ENCODE data around the gene MAST2. TPM values are rescaled to one million over a fixed set of nuclear protein-coding genes. Genes with fewer than 3 reads are reported as not detected.

Gene MAST2
- total RNA-seq, 1 experiment from 2014 or later: 41.9 TPM

- Histone ChIP-seq H4K20me1 (ENCODE audit: insufficient read depth) (no peaks in the 10 kb centered on the region), H3K36me3 (ENCODE audit: control insufficient read depth in 1 of 2, insufficient read depth in 2 of 2, low read length in 2 of 2) (peaks cover 2 to 7% of the 10 kb centered on the region in 2 experiments; a peak in 1 of 4 replicates), H3K4me3 (replicated peaks in 1 of 2; ENCODE audit: low read depth in 1 of 2, low read length in 2 of 2) (no peak overlapping the region), H3K4me1 (ENCODE audit: control insufficient read depth in 1 of 2, insufficient read depth in 2 of 2, low read length in 2 of 2) (peaks cover 0 to 1% of the 10 kb centered on the region in 2 experiments; a peak in 3 of 4 replicates), H3K9ac (ENCODE audit: low read length) (no peak overlapping the region), H2AFZ (ENCODE audit: low read depth, low read length, poor library complexity, severe bottlenecking) (no peak overlapping the region), H3K27me3 (ENCODE audit: insufficient read depth, low read length) (no peaks in the 10 kb centered on the region), H3K4me2 (ENCODE audit: low read length) (no peak overlapping the region), H3K9me2 (ENCODE audit: insufficient read depth) (no peaks in the 10 kb centered on the region), H3K9me3 (ENCODE audit: control insufficient read depth in 1 of 2, insufficient read depth in 1 of 2, low read depth in 1 of 2, low read length in 2 of 2) (no peaks in the 10 kb centered on the region), H3K79me2 (ENCODE audit: insufficient read depth, low read length) (no peaks in the 10 kb centered on the region), H3K27ac (ENCODE audit: low read depth, low read length) (no peak overlapping the region)
- DNase-seq (ENCODE audit: low read depth, low spot score) (no peak), ATAC-seq (no peak)
- intact Hi-C loops (cut with micrococcal nuclease): no loop called here
- ChIA-PET CTCF (no interaction called here), POLR2A (no interaction called here), RAD21 (ENCODE audit: low non-redundant PET in 1 of 2, low total read pairs in 2 of 2, uncharacterized antibody in 2 of 2, unreplicated experiment in 2 of 2) (no interaction called here)
- no peak for TF ChIP-seq TCF7L2 (IDR thresholded peaks at IDR 0.05; ENCODE audit: borderline replicate concordance, extremely low read depth, insufficient read depth, insufficient read length)
- TF ChIP-seq EGR1 (IDR thresholded peaks at IDR 0.05; ENCODE audit: low read depth): no peak
- no peak for TF ChIP-seq EZH2 (IDR thresholded peaks at IDR 0.05)
- no peak for TF ChIP-seq POLR2AphosphoS5 (IDR thresholded peaks at IDR 0.05; ENCODE audit: low read depth, low read length)
- TF ChIP-seq CEBPB (IDR thresholded peaks at IDR 0.05; ENCODE audit: low read depth): no peak
- no peak for TF ChIP-seq ZNF274 (IDR thresholded peaks at IDR 0.05; ENCODE audit: low read depth, low read length)
- TF ChIP-seq ATF3 (IDR thresholded peaks at IDR 0.05): no peak
- TF ChIP-seq RAD21 (IDR thresholded peaks at IDR 0.05; ENCODE audit: low read depth): no peak
- BruUV-seq (replicated peaks): no TSS peak
Measured at GRCh38 chr1:45973121-45973520, 169.7 kb downstream of the MAST2 start.

- no peaks in the 10 kb centered on the region for H3K9me3 ChIP-seq (ENCODE audit: control insufficient read depth in 1 of 2, insufficient read depth in 1 of 2, low read depth in 1 of 2, low read length in 2 of 2)
- no peaks in the 10 kb centered on the region for H4K20me1 ChIP-seq (ENCODE audit: insufficient read depth)
- H3K27ac ChIP-seq (ENCODE audit: low read depth, low read length): no peak overlapping the region
- ATAC-seq (no peak), DNase-seq (ENCODE audit: low read depth, low spot score) (no peak)
- H2AFZ ChIP-seq (ENCODE audit: low read depth, low read length, poor library complexity, severe bottlenecking): no peak overlapping the region
- no peaks in the 10 kb centered on the region for H3K9me2 ChIP-seq (ENCODE audit: insufficient read depth)
- H3K4me3 ChIP-seq (replicated peaks in 1 of 2; ENCODE audit: low read depth in 1 of 2, low read length in 2 of 2): no peak overlapping the region
- BruUV-seq (replicated peaks): no TSS peak
- RAD21 ChIA-PET (ENCODE audit: low non-redundant PET in 1 of 2, low total read pairs in 2 of 2, uncharacterized antibody in 2 of 2, unreplicated experiment in 2 of 2): no interaction called here
- CTCF ChIA-PET: no interaction called here
- peaks cover 2 to 7% of the 10 kb centered on the region in 2 experiments; a peak in 1 of 4 replicates for H3K36me3 ChIP-seq (ENCODE audit: control insufficient read depth in 1 of 2, insufficient read depth in 2 of 2, low read length in 2 of 2)
- no peak overlapping the region for H3K9ac ChIP-seq (ENCODE audit: low read length)
- intact Hi-C loops (cut with micrococcal nuclease): no loop called here
- no peaks in the 10 kb centered on the region for H3K27me3 ChIP-seq (ENCODE audit: insufficient read depth, low read length)
- no peaks in the 10 kb centered on the region for H3K79me2 ChIP-seq (ENCODE audit: insufficient read depth, low read length)
- peaks cover 16 to 17% of the 10 kb centered on the region in 2 experiments for H3K4me1 ChIP-seq (ENCODE audit: control insufficient read depth in 1 of 2, insufficient read depth in 2 of 2, low read length in 2 of 2)
- H3K4me2 ChIP-seq (ENCODE audit: low read length): no peak overlapping the region
- POLR2A ChIA-PET: interaction anchor here (1.1 kb wide), 1 partner anchor 10 kb away, joined by 3 read pairs; no protein-coding TSS in a partner anchor
- TF ChIP-seq POLR2AphosphoS5 (IDR thresholded peaks at IDR 0.05; ENCODE audit: low read depth, low read length) (no peak), ZBTB33 (IDR thresholded peaks at IDR 0.05; ENCODE audit: extremely low read depth, insufficient replicate concordance, low read length) (no peak), EZH2phosphoT487 (IDR thresholded peaks at IDR 0.05; ENCODE audit: borderline replicate concordance) (no peak), RAD21 (IDR thresholded peaks at IDR 0.05; ENCODE audit: low read depth) (no peak), ATF3 (IDR thresholded peaks at IDR 0.05) (no peak), ELF1 (IDR thresholded peaks at IDR 0.05; ENCODE audit: borderline replicate concordance, low read depth) (no peak), JUND (IDR thresholded peaks at IDR 0.05) (no peak), CEBPB (IDR thresholded peaks at IDR 0.05; ENCODE audit: low read depth) (no peak), CTCF (IDR thresholded peaks at IDR 0.05 in 2 of 3, conservative IDR thresholded peaks at IDR 0.05 in 1 of 3; ENCODE audit: borderline replicate concordance in 1 of 3, insufficient read depth in 1 of 3, low read depth in 2 of 3, low read length in 2 of 3) (no peak), SP1 (IDR thresholded peaks at IDR 0.05; ENCODE audit: low read depth) (no peak), SIN3A (IDR thresholded peaks at IDR 0.05; ENCODE audit: low read depth) (no peak), EZH2 (IDR thresholded peaks at IDR 0.05) (no peak)
Measured at GRCh38 chr1:45974541-45975269, 171.3 kb downstream of the MAST2 start.
